A673 (cell line): Measurements from ENCODE around the gene CCDC186.

Experiments used
- EZH2 ChIP-seq: fragments of 200-600 bp; sonication (generic); IDR thresholded peaks from 2 replicates; pipeline ENCODE4 v1.6.1; 2017; ENCODE audit warnings: borderline replicate concordance, low read depth, mild to moderate bottlenecking, mixed read lengths, antibody characterized with exemption, low read length; ENCODE audit not compliant: poor library complexity, severe bottlenecking
- TF ChIP-seq, protein P1 (sequence below): fragments of 300-800, 200-600 bp; sonication (generic); conservative IDR thresholded peaks from 2 replicates; pipeline ENCODE4 v1.5.1; 2017; ENCODE audit warnings: low read depth, mild to moderate bottlenecking, antibody characterized with exemption, low read length, moderate library complexity, mixed read lengths

DNA sequence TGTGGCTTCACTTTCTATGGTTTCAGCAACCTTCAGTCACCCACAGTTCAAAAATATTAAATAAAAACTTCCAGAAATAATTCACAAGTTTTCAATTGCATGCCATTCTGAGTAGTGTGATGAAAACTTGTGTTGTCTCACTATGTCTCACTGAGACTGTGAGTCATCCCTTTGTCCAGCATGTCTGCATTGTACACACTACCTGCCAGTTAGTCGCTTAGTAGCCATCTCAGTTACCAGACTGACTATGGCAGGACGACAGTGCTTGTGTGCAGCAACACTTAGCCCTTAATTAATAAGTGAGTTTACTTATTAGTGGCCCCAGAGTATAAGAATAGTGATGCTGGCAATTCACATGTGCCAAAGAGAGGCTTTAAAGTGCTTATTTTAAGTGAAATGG is 22.5 kb downstream of the CCDC186 start:
- TF ChIP-seq EZH2: no peak
- TF ChIP-seq, protein P1, sequence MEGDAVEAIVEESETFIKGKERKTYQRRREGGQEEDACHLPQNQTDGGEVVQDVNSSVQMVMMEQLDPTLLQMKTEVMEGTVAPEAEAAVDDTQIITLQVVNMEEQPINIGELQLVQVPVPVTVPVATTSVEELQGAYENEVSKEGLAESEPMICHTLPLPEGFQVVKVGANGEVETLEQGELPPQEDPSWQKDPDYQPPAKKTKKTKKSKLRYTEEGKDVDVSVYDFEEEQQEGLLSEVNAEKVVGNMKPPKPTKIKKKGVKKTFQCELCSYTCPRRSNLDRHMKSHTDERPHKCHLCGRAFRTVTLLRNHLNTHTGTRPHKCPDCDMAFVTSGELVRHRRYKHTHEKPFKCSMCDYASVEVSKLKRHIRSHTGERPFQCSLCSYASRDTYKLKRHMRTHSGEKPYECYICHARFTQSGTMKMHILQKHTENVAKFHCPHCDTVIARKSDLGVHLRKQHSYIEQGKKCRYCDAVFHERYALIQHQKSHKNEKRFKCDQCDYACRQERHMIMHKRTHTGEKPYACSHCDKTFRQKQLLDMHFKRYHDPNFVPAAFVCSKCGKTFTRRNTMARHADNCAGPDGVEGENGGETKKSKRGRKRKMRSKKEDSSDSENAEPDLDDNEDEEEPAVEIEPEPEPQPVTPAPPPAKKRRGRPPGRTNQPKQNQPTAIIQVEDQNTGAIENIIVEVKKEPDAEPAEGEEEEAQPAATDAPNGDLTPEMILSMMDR: no peak
